Activated T-helper 1 cell treated with anti-CD3 and anti-CD28 coated beads, Interleukin-12 subunit alpha, Interleukin-12 subunit beta, Interleukin-2, Interleukin-4 antibody, amounts not matched to agents 30 ng/mL and 10 ng/mL and 1 ng/mL, durations not matched to agents 14 hours and 24 hours and 36 hours (primary cell): ENCODE results near the gene ZBTB16. TPM values are rescaled to one million over a fixed set of nuclear protein-coding genes. Genes with fewer than 3 reads are reported as not detected.
A peak's percentile ranks its signal among the peaks of the same experiment; 100 is the strongest.
"Not testable (repeated sequence)": the region's sequence is repeated elsewhere in the genome, so short reads cannot be mapped to it uniquely, and the experiment has no call there.

ENCODE experiments used
- DNase-seq: peaks from one replicate; pipeline ENCODE4 v3.0.0; 2021; ENCODE audit warnings: low spot score
- H3K27ac Mint-ChIP-seq: one replicate; pipeline ENCODE4 v1.8.0; 2021; ENCODE audit warnings: mild to moderate bottlenecking, mixed read lengths
- H3K27me3 Mint-ChIP-seq: one replicate; pipeline ENCODE4 v1.8.0; 2022; ENCODE audit warnings: mild to moderate bottlenecking, moderate library complexity, mixed read lengths; ENCODE audit not compliant: insufficient read depth
- H3K36me3 Mint-ChIP-seq: one replicate; pipeline ENCODE4 v1.8.0; 2021; ENCODE audit warnings: low read depth, mixed read lengths
- H3K4me1 Mint-ChIP-seq: one replicate; pipeline ENCODE4 v1.8.0; 2021; ENCODE audit warnings: low read depth, mixed read lengths
- H3K4me3 Mint-ChIP-seq: one replicate; pipeline ENCODE4 v1.8.0; 2021; ENCODE audit warnings: mild to moderate bottlenecking, moderate library complexity, mixed read lengths
- H3K9me3 Mint-ChIP-seq: one replicate; pipeline ENCODE4 v1.8.0; 2021; ENCODE audit warnings: mixed read lengths
- intact Hi-C: fragments of 100-400 bp; cut with micrococcal nuclease; formaldehyde crosslinking; loops from one replicate; pipeline ENCODE4 v1.15.1; 2024
- total RNA-seq: library from RNA; stranded (reverse); gene quantifications from 2 replicates; pipeline ENCODE4 v1.2.3, GENCODE V29; 2022

ZBTB16 gene
- total RNA-seq, 1 donor from 2014 or later, result 3.4 TPM

GRCh38 chr11:114049050-114049449 is 10.5 kb upstream of the ZBTB16 start:
- no peak for DNase-seq
- Mint-ChIP-seq H3K4me3 (no peak overlapping the region), H3K4me1 (peaks cover 13% of the 10 kb centered on the region), H3K27ac (no peak overlapping the region), H3K36me3 (no peaks in the 10 kb centered on the region), H3K27me3 (peaks cover 10% of the 10 kb centered on the region), H3K9me3 (no peaks in the 10 kb centered on the region)
- intact Hi-C loops, result no loop called here

DNA sequence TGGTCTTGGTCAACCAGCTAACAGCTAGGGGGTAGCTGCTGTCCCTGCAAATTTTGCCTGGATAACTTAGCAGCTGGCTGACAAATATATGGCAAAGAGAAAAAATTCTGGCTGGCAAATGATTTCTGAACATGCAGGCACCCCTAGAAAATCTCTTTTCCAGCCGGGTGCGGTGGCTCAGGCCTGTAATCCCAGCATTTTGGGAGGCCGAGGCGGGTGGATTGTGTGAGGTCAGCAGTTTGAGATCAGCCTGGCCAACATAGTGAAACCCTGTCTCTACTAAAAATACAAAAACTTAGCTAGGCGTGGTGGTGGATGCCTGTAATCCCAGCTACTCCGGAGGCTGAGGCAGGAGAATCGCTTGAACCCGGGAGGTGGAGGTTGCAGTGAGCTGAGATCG is 9.7 kb upstream of the ZBTB16 start:
- H3K27ac Mint-ChIP-seq, H3K9me3 Mint-ChIP-seq, H3K4me1 Mint-ChIP-seq, DNase-seq, H3K4me3 Mint-ChIP-seq, H3K36me3 Mint-ChIP-seq: not testable (repeated sequence)
- peaks cover 12% of the 10 kb centered on the region for H3K27me3 Mint-ChIP-seq
- intact Hi-C loops, result loop anchor here (10.0 kb wide), 1 partner anchor 155 kb away; no protein-coding TSS in a partner anchor

DNA sequence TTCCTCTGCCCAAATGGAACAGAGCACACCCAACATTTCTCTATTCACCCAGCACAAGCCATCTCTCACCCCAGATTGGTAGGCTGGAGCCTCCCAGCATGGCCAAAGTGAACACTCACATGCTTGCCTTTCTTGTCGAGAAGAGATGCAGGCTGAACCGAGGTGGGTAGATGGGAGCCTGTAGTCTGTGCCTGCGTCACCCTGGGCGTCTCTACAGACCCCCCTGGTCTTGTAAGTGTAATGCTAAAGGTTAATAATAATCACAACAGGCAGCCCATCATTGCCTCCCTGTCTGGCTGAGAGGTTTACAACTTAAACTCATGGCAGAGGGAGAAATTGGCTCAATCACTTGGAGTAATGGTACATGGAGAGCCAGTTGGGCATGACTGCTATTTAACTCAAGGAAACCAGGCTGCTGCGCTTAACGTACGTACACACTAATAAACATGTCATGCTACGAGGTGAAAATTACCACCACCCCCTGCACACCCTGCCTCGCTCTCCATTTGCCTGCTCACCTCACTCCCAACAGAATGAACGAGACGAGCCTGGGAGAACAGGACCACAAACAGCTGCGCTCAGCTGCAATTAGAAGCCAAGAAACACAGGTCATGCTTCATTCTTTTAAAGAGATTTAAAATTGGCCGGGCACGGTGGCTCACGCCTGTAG is 9.1 kb upstream of the ZBTB16 start:
- intact Hi-C loops, result loop anchor here (10.0 kb wide), 1 partner anchor 156 kb away; no protein-coding TSS in a partner anchor
- DNase-seq, result no peak

GRCh38 chr11:114051558-114051957 is 8.0 kb upstream of the ZBTB16 start:
- intact Hi-C loops, result loop anchor here (10.0 kb wide), 1 partner anchor 157 kb away; no protein-coding TSS in a partner anchor
- Mint-ChIP-seq H3K36me3 (no peaks in the 10 kb centered on the region), H3K9me3 (no peaks in the 10 kb centered on the region), H3K27ac (no peak overlapping the region), H3K27me3 (peaks cover 20% of the 10 kb centered on the region), H3K4me1 (no peaks in the 10 kb centered on the region), H3K4me3 (no peak overlapping the region)
- DNase-seq, result no peak

More for the DNA sequence above, 9.1 kb upstream of the ZBTB16 start:
- no peaks in the 10 kb centered on the region for H3K9me3 Mint-ChIP-seq
- no peak overlapping the region for H3K4me3 Mint-ChIP-seq
- no peak overlapping the region for H3K27ac Mint-ChIP-seq
- H3K36me3 Mint-ChIP-seq, result no peaks in the 10 kb centered on the region
- H3K4me1 Mint-ChIP-seq, result no peaks in the 10 kb centered on the region
- H3K27me3 Mint-ChIP-seq, result peaks cover 13% of the 10 kb centered on the region

DNA sequence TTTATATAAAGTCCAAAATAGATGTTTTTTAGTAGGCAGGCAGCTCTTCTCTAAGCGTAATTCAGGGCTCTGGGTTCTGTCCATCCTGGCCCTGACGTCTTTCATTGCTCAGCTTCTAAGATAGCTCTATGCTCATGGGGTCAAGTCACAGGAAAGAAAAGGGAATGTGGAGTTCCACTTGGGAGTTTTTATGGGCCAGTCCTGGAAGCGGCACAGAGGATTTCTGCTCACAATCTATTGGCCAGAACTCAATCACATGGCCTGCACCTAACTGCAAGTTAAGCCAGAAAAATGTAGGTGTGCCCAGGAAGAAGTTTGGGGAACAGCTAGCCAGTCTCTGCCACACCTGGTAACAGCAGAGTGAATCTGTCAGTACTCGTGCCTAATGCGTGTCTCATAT is 7.4 kb upstream of the ZBTB16 start:
- Mint-ChIP-seq H3K27me3 (peaks cover 26% of the 10 kb centered on the region), H3K9me3 (no peaks in the 10 kb centered on the region), H3K27ac (no peak overlapping the region), H3K4me3 (no peak overlapping the region), H3K36me3 (no peaks in the 10 kb centered on the region), H3K4me1 (no peaks in the 10 kb centered on the region)
- DNase-seq, result no peak
- intact Hi-C loops, result loop anchor here (10.0 kb wide), 1 partner anchor 157 kb away; no protein-coding TSS in a partner anchor

DNA sequence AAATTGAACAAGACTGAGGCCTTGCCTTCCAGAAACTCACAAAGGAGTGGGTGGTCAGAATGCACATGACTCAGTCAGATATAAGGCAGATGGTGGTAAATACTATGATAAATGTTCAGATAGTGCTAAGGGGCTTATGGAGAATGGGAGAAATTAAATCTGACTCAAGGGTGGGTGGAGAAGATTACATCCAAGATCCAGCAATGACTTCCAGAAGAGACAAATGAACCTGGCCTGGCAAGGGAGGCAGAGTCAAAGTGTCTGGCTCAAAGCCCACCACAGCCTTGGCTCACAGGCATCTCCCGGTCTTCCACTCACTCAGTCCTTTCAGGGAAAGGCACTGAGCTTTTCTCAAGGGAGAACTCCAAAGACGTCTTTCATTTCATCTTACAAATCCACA is 6.1 kb upstream of the ZBTB16 start:
- DNase-seq, result no peak
- no peaks in the 10 kb centered on the region for H3K36me3 Mint-ChIP-seq
- H3K4me3 Mint-ChIP-seq, result no peak overlapping the region
- peaks cover 33% of the 10 kb centered on the region for H3K27me3 Mint-ChIP-seq
- no peak overlapping the region for H3K27ac Mint-ChIP-seq
- no peaks in the 10 kb centered on the region for H3K9me3 Mint-ChIP-seq
- H3K4me1 Mint-ChIP-seq, result no peaks in the 10 kb centered on the region
- intact Hi-C loops, result loop anchor here (10.0 kb wide), 1 partner anchor 159 kb away; no protein-coding TSS in a partner anchor

- H3K36me3 Mint-ChIP-seq, result no peaks in the 10 kb centered on the region
- H3K27ac Mint-ChIP-seq, result no peak overlapping the region
- H3K9me3 Mint-ChIP-seq, result no peaks in the 10 kb centered on the region
- H3K4me3 Mint-ChIP-seq, result no peak overlapping the region
- intact Hi-C loops, result loop anchor here (10.0 kb wide), 1 partner anchor 160 kb away; no protein-coding TSS in a partner anchor
- H3K27me3 Mint-ChIP-seq, result peaks cover 41% of the 10 kb centered on the region
- no peaks in the 10 kb centered on the region for H3K4me1 Mint-ChIP-seq
- DNase-seq, result no peak
These were observed 4.7 kb upstream of the ZBTB16 start for GRCh38 chr11:114054806-114055205.

DNA sequence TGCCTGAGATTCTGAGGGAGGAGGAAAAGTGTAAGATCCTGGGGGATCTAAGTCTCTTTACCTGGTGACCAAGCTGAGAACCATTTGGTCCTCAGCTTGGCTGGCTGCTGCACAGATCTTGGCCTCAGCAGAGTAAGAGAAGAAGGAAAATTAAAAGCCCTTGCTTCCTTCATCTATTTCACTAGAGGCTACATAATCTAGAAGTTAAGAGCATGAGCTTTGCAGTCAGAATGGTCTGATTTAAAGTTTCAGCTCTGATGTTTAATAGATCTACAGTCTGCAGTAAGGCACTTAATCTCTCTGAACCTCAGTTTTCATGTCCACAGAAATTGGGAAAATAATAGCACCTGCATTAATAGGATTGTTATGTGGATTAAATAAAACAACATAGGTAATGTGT is 3.1 kb upstream of the ZBTB16 start:
- Mint-ChIP-seq H3K9me3 (no peaks in the 10 kb centered on the region), H3K27me3 (peaks cover 49% of the 10 kb centered on the region), H3K36me3 (no peaks in the 10 kb centered on the region), H3K27ac (no peak overlapping the region), H3K4me3 (no peak overlapping the region), H3K4me1 (no peaks in the 10 kb centered on the region)
- intact Hi-C loops, result loop anchor here (10.0 kb wide), 1 partner anchor 162 kb away; no protein-coding TSS in a partner anchor
- no peak for DNase-seq

- no peaks in the 10 kb centered on the region for H3K36me3 Mint-ChIP-seq
- no peak for DNase-seq
- H3K4me1 Mint-ChIP-seq, result no peaks in the 10 kb centered on the region
- no peaks in the 10 kb centered on the region for H3K9me3 Mint-ChIP-seq
- no peak overlapping the region for H3K27ac Mint-ChIP-seq
- peaks cover 54% of the 10 kb centered on the region for H3K27me3 Mint-ChIP-seq
- no peak overlapping the region for H3K4me3 Mint-ChIP-seq
- intact Hi-C loops, result loop anchor here (10.0 kb wide), 1 partner anchor 162 kb away; no protein-coding TSS in a partner anchor
These were observed 2.4 kb upstream of the ZBTB16 start for GRCh38 chr11:114057147-114057546.

- Mint-ChIP-seq H3K27ac (no peak overlapping the region), H3K36me3 (no peaks in the 10 kb centered on the region), H3K27me3 (peaks cover 56% of the 10 kb centered on the region), H3K4me3 (no peak overlapping the region), H3K9me3 (no peaks in the 10 kb centered on the region), H3K4me1 (no peaks in the 10 kb centered on the region)
- no peak for DNase-seq
- intact Hi-C loops, result loop anchor here (10.0 kb wide), 1 partner anchor 163 kb away; no protein-coding TSS in a partner anchor
These were observed 1.9 kb upstream of the ZBTB16 start for GRCh38 chr11:114057605-114058004.

DNA sequence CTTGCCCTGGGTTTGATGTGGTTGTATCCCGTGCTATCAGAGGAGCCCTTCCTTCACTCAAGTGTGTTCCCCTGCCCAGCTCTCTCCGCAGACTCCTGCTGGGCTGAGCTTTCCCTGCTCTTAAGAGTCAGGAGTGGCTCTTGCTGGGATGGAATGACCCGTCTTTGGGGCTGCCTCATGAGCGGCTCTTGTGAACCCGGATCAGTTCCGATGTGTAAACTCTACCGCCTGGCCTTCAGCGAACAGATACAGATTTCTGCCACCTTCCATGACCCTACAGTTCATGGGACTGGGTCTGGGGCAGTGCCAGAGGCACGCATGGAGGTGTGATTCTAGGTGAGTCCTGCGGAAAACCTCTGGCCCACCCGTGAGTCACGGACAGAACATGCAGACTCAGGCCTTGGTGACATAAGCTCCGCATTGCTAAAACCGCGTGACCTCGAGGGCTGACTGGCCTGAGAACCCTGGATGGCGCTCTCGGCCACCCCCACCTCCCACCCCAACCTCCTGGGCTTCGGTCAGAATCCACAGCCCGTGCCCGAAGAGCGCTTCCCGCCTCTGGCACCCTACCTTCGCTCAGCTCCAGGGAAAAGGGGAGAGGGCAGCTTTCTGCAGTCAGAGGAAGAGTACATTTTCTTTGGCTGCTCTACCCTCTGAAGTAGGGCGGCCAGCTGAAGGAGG is 1.3 kb upstream of the ZBTB16 start:
- Mint-ChIP-seq H3K27me3 (peaks cover 58% of the 10 kb centered on the region), H3K36me3 (no peaks in the 10 kb centered on the region), H3K4me3 (peak overlapping the region; percentile 7), H3K4me1 (no peaks in the 10 kb centered on the region), H3K9me3 (no peaks in the 10 kb centered on the region), H3K27ac (no peak overlapping the region)
- no peak for DNase-seq
- intact Hi-C loops, result loop anchor here (10.0 kb wide), 1 partner anchor 163 kb away; no protein-coding TSS in a partner anchor

GRCh38 chr11:114058871-114059277 is 637 bp upstream of the ZBTB16 start:
- H3K27ac Mint-ChIP-seq, result no peak overlapping the region

DNA sequence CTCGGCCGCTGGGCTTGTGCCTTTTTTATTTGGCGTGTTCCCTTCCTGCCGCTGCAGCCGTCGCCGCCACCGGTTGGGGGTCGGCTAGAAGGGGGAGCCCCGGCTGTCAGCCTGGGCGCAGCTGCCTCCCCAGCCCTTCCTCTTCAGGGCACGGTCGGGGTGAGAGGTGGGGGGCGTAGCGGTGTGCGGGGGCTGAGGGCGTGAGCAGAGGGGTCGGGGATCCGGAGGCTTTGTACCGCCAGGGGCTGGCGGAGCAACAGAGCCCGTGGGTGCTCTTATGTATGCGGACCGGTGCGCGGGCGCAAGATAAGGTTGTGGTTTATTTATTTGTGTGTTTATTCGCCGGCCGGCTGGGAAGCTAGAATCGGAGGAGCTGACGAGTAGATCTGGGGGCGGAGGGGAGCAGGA is 477 bp downstream of the ZBTB16 start:
- H3K4me3 Mint-ChIP-seq, result peak overlapping the region; percentile 83
- no peaks in the 10 kb centered on the region for H3K4me1 Mint-ChIP-seq
- no peaks in the 10 kb centered on the region for H3K36me3 Mint-ChIP-seq
- H3K27me3 Mint-ChIP-seq, result peaks cover 64% of the 10 kb centered on the region
- intact Hi-C loops, result loop anchor here (2.0 to 10.0 kb wide), 2 partner anchors 165 to 201 kb away; no protein-coding TSS in a partner anchor
- no peaks in the 10 kb centered on the region for H3K9me3 Mint-ChIP-seq
- no peak overlapping the region for H3K27ac Mint-ChIP-seq
- DNase-seq, result no peak

More at GRCh38 chr11:114058871-114059277, 637 bp upstream of the ZBTB16 start:
- intact Hi-C loops, result loop anchor here (10.0 kb wide), 1 partner anchor 164 kb away; no protein-coding TSS in a partner anchor
- DNase-seq, result no peak
- Mint-ChIP-seq H3K4me1 (no peaks in the 10 kb centered on the region), H3K9me3 (no peaks in the 10 kb centered on the region), H3K27me3 (peaks cover 64% of the 10 kb centered on the region), H3K36me3 (no peaks in the 10 kb centered on the region), H3K4me3 (peak overlapping the region; percentile 79)
